K562 (cell line): ENCODE data around the gene EPSTI1. TPM values are rescaled to one million over a fixed set of nuclear protein-coding genes. Genes with fewer than 3 reads are reported as not detected.

ENCODE experiments used
- BRD9 ChIP-seq: fragments of 450-650 bp; IDR thresholded peaks from 2 replicates; pipeline ENCODE4 v1.6.1; 2018; ENCODE audit warnings: low read depth; ENCODE audit not compliant: partially characterized antibody
- LEF1 ChIP-seq: fragments of 450-650 bp; IDR thresholded peaks from 2 replicates; pipeline ENCODE4 v1.6.1; 2016; ENCODE audit warnings: mild to moderate bottlenecking
- ZNF24 ChIP-seq: fragments of 450-650 bp; IDR thresholded peaks from 2 replicates; pipeline ENCODE4 v1.6.1; 2016
- polyA plus RNA-seq, 8 experiments: library from polyadenylated mRNA; depleted of rRNA in 4 of 8; stranded (reverse) in 5 of 8; unstranded in 3 of 8; fragments of >200 nt; fragmentation: Nextera tagmentation in 2 of 8; fragmentation: Illumina TruSeq in 1 of 8; extraction: Ambion mirVana in 2 of 8; extraction: Trizol in 1 of 8; gene quantifications; 2 replicates each; pipeline versions ENCODE4 v1.2.1 to v1.2.3, GENCODE V29; 2011 to 2014; ENCODE audit warnings: inconsistent platforms in 1 of 8, missing spikeins in 1 of 8
- total RNA-seq, 7 experiments: library from RNA; depleted of rRNA in 6 of 7; stranded (reverse); fragments of >200 nt in 6 of 7; fragmentation: Illumina TruSeq in 2 of 7; extraction: Trizol in 2 of 7; gene quantifications; 2 replicates each; pipeline versions ENCODE4 v1.2.1 to v1.2.3, GENCODE V29; 2011 to 2021; ENCODE audit warnings: low replicate concordance in 1 of 7
- TF ChIP-seq, protein P1 (sequence below), 2 experiments: fragments of 450-650 bp; IDR thresholded peaks; 2 replicates each; pipeline ENCODE4 v1.6.1; 2018; ENCODE audit warnings: mild to moderate bottlenecking in 2 of 2, low read depth in 1 of 2; ENCODE audit not compliant: partially characterized antibody in 2 of 2
- TF ChIP-seq, protein P2 (sequence below): sonication (generic); formaldehyde crosslinking; IDR thresholded peaks from 2 replicates; pipeline ENCODE4 v1.8.0; 2022; ENCODE audit warnings: mild to moderate bottlenecking, missing genetic modification reagents

EPSTI1 gene
- total and polyA plus RNA-seq, 9 of the 15 experiments (the other 6 are each of a cell fraction or from before 2014, with no cell fraction given), result 0.18 to 1.0 TPM; not detected in 7

DNA sequence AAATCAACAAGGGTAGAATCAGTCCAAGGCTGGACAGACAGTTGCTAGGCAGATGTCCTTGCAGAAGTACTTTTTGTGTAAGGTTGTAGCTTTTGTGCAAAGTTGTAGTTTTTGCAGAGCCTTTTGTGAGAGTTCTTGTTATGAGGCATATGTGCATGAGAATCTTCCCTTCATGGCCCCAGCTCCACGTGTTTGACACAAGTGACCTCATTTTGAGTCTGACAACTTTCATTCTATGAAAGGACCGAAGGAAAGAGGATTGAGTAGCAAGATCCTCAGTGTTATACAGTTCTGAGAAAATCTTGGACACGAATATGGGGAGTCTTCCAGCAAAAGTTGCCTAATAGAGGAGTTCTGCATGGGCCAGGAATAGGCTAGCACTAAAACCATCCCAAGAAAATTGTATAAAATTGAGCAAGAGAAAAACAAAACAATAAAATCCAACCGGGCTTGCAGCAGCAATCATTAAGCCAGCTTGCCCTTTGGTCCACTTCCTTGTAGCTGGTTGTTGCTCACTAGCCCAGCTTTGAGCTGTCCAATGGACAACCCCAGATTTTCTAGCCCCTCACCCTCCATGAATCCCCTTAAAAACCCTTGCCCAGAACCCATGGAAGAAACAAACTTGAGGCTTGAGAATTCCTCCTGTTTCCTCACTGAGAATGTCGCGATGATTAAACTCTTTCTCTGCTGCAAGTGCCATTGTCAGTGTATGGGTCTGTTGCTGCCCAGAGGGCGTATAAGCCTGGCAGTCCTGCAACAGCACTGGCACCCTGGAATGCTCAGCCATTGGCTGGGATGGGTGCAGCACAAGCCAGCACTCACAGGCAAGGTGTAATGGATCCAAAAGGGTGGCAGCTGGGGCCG lies 6.5 kb downstream of the EPSTI1 start (continued):
- TF ChIP-seq, protein P1, sequence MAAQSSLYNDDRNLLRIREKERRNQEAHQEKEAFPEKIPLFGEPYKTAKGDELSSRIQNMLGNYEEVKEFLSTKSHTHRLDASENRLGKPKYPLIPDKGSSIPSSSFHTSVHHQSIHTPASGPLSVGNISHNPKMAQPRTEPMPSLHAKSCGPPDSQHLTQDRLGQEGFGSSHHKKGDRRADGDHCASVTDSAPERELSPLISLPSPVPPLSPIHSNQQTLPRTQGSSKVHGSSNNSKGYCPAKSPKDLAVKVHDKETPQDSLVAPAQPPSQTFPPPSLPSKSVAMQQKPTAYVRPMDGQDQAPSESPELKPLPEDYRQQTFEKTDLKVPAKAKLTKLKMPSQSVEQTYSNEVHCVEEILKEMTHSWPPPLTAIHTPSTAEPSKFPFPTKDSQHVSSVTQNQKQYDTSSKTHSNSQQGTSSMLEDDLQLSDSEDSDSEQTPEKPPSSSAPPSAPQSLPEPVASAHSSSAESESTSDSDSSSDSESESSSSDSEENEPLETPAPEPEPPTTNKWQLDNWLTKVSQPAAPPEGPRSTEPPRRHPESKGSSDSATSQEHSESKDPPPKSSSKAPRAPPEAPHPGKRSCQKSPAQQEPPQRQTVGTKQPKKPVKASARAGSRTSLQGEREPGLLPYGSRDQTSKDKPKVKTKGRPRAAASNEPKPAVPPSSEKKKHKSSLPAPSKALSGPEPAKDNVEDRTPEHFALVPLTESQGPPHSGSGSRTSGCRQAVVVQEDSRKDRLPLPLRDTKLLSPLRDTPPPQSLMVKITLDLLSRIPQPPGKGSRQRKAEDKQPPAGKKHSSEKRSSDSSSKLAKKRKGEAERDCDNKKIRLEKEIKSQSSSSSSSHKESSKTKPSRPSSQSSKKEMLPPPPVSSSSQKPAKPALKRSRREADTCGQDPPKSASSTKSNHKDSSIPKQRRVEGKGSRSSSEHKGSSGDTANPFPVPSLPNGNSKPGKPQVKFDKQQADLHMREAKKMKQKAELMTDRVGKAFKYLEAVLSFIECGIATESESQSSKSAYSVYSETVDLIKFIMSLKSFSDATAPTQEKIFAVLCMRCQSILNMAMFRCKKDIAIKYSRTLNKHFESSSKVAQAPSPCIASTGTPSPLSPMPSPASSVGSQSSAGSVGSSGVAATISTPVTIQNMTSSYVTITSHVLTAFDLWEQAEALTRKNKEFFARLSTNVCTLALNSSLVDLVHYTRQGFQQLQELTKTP (IDR thresholded peaks at IDR 0.05; ENCODE audit: low read depth in 1 of 2, partially characterized antibody in 2 of 2), result no peak
- TF ChIP-seq, protein P2, sequence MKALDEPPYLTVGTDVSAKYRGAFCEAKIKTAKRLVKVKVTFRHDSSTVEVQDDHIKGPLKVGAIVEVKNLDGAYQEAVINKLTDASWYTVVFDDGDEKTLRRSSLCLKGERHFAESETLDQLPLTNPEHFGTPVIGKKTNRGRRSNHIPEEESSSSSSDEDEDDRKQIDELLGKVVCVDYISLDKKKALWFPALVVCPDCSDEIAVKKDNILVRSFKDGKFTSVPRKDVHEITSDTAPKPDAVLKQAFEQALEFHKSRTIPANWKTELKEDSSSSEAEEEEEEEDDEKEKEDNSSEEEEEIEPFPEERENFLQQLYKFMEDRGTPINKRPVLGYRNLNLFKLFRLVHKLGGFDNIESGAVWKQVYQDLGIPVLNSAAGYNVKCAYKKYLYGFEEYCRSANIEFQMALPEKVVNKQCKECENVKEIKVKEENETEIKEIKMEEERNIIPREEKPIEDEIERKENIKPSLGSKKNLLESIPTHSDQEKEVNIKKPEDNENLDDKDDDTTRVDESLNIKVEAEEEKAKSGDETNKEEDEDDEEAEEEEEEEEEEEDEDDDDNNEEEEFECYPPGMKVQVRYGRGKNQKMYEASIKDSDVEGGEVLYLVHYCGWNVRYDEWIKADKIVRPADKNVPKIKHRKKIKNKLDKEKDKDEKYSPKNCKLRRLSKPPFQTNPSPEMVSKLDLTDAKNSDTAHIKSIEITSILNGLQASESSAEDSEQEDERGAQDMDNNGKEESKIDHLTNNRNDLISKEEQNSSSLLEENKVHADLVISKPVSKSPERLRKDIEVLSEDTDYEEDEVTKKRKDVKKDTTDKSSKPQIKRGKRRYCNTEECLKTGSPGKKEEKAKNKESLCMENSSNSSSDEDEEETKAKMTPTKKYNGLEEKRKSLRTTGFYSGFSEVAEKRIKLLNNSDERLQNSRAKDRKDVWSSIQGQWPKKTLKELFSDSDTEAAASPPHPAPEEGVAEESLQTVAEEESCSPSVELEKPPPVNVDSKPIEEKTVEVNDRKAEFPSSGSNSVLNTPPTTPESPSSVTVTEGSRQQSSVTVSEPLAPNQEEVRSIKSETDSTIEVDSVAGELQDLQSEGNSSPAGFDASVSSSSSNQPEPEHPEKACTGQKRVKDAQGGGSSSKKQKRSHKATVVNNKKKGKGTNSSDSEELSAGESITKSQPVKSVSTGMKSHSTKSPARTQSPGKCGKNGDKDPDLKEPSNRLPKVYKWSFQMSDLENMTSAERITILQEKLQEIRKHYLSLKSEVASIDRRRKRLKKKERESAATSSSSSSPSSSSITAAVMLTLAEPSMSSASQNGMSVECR, result no peak
- TF ChIP-seq LEF1, result no peak
- TF ChIP-seq BRD9, result no peak
- no peak for TF ChIP-seq ZNF24
